SK-N-SH treated with all-trans-retinoic acid at 6 μM for 48 hours (cell line): ENCODE results near the gene PTTG1IP.
A peak's percentile ranks its signal among the peaks of the same experiment; 100 is the strongest.

Experiments used
- ARNTL ChIP-seq: fragments of 450-650 bp; formaldehyde crosslinking; IDR thresholded peaks from 2 replicates; pipeline ENCODE4 v1.5.0; 2020; ENCODE audit warnings: low read depth, mild to moderate bottlenecking, moderate library complexity, borderline replicate concordance
- BACH2 ChIP-seq: fragments of 250-450 bp; sonication (Bioruptor Pico); IDR thresholded peaks from 2 replicates; pipeline ENCODE4 v1.9.0; 2021; ENCODE audit warnings: mild to moderate bottlenecking, borderline replicate concordance
- CSDC2 ChIP-seq: fragments of 250-450 bp; sonication (Bioruptor Pico); IDR thresholded peaks from 2 replicates; pipeline ENCODE4 v1.5.0; 2020; ENCODE audit warnings: mild to moderate bottlenecking, moderate library complexity
- RARB ChIP-seq: fragments of 250-450 bp; sonication (Bioruptor Pico); IDR thresholded peaks from 2 replicates; pipeline ENCODE4 v1.8.0; 2021; ENCODE audit warnings: mild to moderate bottlenecking, moderate library complexity
- SNAI2 ChIP-seq: fragments of 250-450 bp; sonication (Bioruptor Pico); IDR thresholded peaks from 2 replicates; pipeline ENCODE4 v1.5.0; 2020; ENCODE audit warnings: mild to moderate bottlenecking, moderate library complexity
- ZC3H10 ChIP-seq: fragments of 250-450 bp; sonication (Bioruptor Pico); IDR thresholded peaks from 2 replicates; pipeline ENCODE4 v1.5.1; 2021; ENCODE audit warnings: mild to moderate bottlenecking, moderate library complexity
- ZFP3 ChIP-seq: fragments of 250-450 bp; sonication (Bioruptor Pico); IDR thresholded peaks from 2 replicates; pipeline ENCODE4 v1.5.0; 2020; ENCODE audit warnings: mild to moderate bottlenecking, moderate library complexity
- ZFP30 ChIP-seq: fragments of 450-650 bp; formaldehyde crosslinking; IDR thresholded peaks from 2 replicates; pipeline ENCODE4 v1.5.0; 2022; ENCODE audit warnings: mild to moderate bottlenecking, moderate library complexity
- ZNF70 ChIP-seq: fragments of 450-650 bp; formaldehyde crosslinking; IDR thresholded peaks from 2 replicates; pipeline ENCODE4 v1.5.0; 2020; ENCODE audit warnings: mild to moderate bottlenecking, moderate library complexity
- ZNF8 ChIP-seq: fragments of 450-650 bp; formaldehyde crosslinking; IDR thresholded peaks from 2 replicates; pipeline ENCODE4 v1.5.0; 2020; ENCODE audit warnings: mild to moderate bottlenecking, moderate library complexity
- TF ChIP-seq, protein P1 (sequence below): fragments of 250-450 bp; sonication (Bioruptor Pico); IDR thresholded peaks from 2 replicates; pipeline ENCODE4 v1.8.0; 2020; ENCODE audit warnings: mild to moderate bottlenecking, moderate library complexity, borderline replicate concordance
- TF ChIP-seq, protein P2 (sequence below): fragments of 250-450 bp; sonication (Bioruptor Pico); IDR thresholded peaks from 2 replicates; pipeline ENCODE4 v1.5.1; 2021; ENCODE audit warnings: mild to moderate bottlenecking, moderate library complexity

DNA sequence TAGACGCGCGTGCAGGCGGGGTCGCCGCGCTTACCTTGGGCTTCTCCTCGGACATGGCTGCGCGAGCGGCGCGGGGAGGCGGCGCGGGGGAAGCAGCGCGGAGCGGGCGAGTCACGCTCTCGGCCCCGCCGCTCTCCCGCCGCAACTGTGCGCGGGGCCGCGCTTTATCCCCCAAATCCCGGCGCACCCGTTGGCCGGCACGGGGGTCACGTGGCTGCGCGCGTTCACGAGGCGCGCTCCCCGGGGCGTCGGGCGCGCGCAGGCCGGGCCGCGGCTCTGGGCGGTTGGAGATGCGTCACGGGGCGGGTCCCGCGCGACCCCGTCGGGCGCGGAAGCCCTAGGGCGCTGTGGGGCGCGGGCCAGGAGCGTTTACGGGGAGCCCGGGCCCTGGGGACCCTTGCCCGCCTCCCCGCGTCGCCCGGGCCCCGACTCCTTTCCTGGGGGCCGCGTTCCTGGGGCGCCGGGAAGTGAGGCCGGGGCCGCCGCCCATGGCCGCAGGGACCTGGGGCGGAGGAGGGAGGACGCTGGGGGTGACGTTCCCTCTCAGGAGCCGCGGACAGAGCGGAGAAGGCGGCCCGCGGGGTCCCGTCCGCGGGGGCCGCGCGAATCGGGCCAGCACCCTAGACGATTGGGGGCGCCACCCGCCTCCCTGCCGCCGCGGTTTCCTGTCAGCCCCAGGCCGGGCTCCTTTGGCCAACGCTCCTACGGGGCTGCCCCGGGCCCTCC is 55.4 kb downstream of the PTTG1IP start, which contains the start of gene SUMO3:
- TF ChIP-seq ZC3H10 (CRISPR knock-in tag), result peak; percentile 78
- peak; percentile 88 for TF ChIP-seq ZFP3 (CRISPR knock-in tag)
- TF ChIP-seq, protein P1, sequence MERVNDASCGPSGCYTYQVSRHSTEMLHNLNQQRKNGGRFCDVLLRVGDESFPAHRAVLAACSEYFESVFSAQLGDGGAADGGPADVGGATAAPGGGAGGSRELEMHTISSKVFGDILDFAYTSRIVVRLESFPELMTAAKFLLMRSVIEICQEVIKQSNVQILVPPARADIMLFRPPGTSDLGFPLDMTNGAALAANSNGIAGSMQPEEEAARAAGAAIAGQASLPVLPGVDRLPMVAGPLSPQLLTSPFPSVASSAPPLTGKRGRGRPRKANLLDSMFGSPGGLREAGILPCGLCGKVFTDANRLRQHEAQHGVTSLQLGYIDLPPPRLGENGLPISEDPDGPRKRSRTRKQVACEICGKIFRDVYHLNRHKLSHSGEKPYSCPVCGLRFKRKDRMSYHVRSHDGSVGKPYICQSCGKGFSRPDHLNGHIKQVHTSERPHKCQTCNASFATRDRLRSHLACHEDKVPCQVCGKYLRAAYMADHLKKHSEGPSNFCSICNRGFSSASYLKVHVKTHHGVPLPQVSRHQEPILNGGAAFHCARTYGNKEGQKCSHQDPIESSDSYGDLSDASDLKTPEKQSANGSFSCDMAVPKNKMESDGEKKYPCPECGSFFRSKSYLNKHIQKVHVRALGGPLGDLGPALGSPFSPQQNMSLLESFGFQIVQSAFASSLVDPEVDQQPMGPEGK (CRISPR knock-in tag), result no peak
- TF ChIP-seq ZNF8 (CRISPR knock-in tag), result peak; percentile 48; the same call in 1 of the 2 replicates
- TF ChIP-seq ARNTL, result peak; percentile 91
- peak; percentile 65; the same call in 1 of the 2 replicates for TF ChIP-seq ZNF70 (CRISPR knock-in tag)
- TF ChIP-seq BACH2 (CRISPR knock-in tag), result peak; percentile 97
- TF ChIP-seq SNAI2, result peak; percentile 99
- TF ChIP-seq ZFP30 (CRISPR knock-in tag), result peak; percentile 62; the same call in 1 of the 2 replicates
- TF ChIP-seq, protein P2, sequence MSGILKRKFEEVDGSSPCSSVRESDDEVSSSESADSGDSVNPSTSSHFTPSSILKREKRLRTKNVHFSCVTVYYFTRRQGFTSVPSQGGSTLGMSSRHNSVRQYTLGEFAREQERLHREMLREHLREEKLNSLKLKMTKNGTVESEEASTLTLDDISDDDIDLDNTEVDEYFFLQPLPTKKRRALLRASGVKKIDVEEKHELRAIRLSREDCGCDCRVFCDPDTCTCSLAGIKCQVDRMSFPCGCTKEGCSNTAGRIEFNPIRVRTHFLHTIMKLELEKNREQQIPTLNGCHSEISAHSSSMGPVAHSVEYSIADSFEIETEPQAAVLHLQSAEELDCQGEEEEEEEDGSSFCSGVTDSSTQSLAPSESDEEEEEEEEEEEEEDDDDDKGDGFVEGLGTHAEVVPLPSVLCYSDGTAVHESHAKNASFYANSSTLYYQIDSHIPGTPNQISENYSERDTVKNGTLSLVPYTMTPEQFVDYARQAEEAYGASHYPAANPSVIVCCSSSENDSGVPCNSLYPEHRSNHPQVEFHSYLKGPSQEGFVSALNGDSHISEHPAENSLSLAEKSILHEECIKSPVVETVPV (CRISPR knock-in tag), result no peak
- no peak for TF ChIP-seq RARB (CRISPR knock-in tag)
- peak; percentile 99 for TF ChIP-seq CSDC2
